Measurements from ENCODE around the gene SLC35G2.

GRCh38 chr3:136804813-136805212 lies 14.1 kb upstream of the SLC35G2 start:
- no peak for TF ChIP-seq CTCF (conservative IDR thresholded peaks at IDR 0.05; ENCODE audit: low read depth, low read length)
- TF ChIP-seq EZH2 (IDR thresholded peaks at IDR 0.05; ENCODE audit: borderline replicate concordance, low read depth, low read length, poor library complexity, severe bottlenecking), result no peak
